Transverse colon (tissue), 4 donors: ENCODE measurements around the gene ANKS1B. TPM values are rescaled to one million over a fixed set of nuclear protein-coding genes. Genes with fewer than 3 reads are reported as not detected.

Experiments used
- DNase-seq: peaks from one replicate; pipeline ENCODE4 v3.0.0-alpha.2; 2019
- H3K27ac ChIP-seq, 4 donors: fragments of 200-600 bp; sonication (generic); 2 replicates each; pipeline ENCODE4 v1.5.1; 2016 to 2018; ENCODE audit warnings: inconsistent platforms in 4 of 4
- H3K27me3 ChIP-seq: fragments of 200-600 bp; sonication (generic); 2 replicates; pipeline ENCODE4 v1.5.1; 2017; ENCODE audit warnings: inconsistent platforms
- H3K36me3 ChIP-seq, 4 donors: fragments of 200-600 bp; sonication (generic); 2 replicates each; pipeline ENCODE4 v1.5.1; 2017 to 2019; ENCODE audit warnings: inconsistent platforms in 4 of 4
- H3K4me1 ChIP-seq, 4 donors: fragments of 200-600 bp; sonication (generic); 2 replicates each; pipeline ENCODE4 v1.5.1; 2017 to 2020; ENCODE audit warnings: inconsistent platforms in 4 of 4
- H3K4me3 ChIP-seq, 4 donors: fragments of 200-600 bp; sonication (generic); 1 replicate in 1 of 4; 2 replicates in 3 of 4; pipeline versions ENCODE4 v1.5.1 to v1.6.1; 2017 to 2019; ENCODE audit warnings: inconsistent platforms in 4 of 4
- H3K9me3 ChIP-seq, 2 donors: fragments of 200-600 bp; sonication (generic); 2 replicates each; pipeline ENCODE4 v1.5.1; 2017 to 2019; ENCODE audit warnings: inconsistent platforms in 2 of 2
- CTCF ChIP-seq, 5 experiments: fragments of 200-600 bp in 3 of 5; fragments of 450-650 bp in 2 of 5; sonication (generic) in 3 of 5; IDR thresholded peaks; 1 replicate in 2 of 5; 2 replicates in 3 of 5; pipeline ENCODE4 v1.5.1; 2016 to 2017; ENCODE audit warnings: antibody characterized with exemption in 5 of 5, inconsistent platforms in 3 of 5, mild to moderate bottlenecking in 2 of 5, moderate library complexity in 1 of 5
- EP300 ChIP-seq: sonication (generic); formaldehyde crosslinking; IDR thresholded peaks from one replicate; pipeline ENCODE4 v1.6.1; 2017; ENCODE audit warnings: antibody characterized with exemption, low read depth
- POLR2A ChIP-seq: fragments of 450-650 bp; IDR thresholded peaks from one replicate; pipeline ENCODE4 v1.6.1; 2016; ENCODE audit warnings: antibody characterized with exemption, mild to moderate bottlenecking, moderate library complexity
- POLR2AphosphoS5 ChIP-seq, 3 donors: sonication (generic); formaldehyde crosslinking; IDR thresholded peaks; one replicate each; pipeline ENCODE4 v1.6.1; 2016; ENCODE audit warnings: antibody characterized with exemption in 3 of 3
- WGBS, 2 donors: methylation state at CpG; one replicate each; pipeline ENCODE4 v1.1.5; 2018; ENCODE audit warnings: low coverage in 1 of 2; 5-methylcytosine and 5-hydroxymethylcytosine counted together
- in situ Hi-C, 4 donors: fragments of 200-750 bp; cut with MboI; loops; one replicate each; pipeline versions ENCODE4 v1.15.0 to v1.15.1; 2017; ENCODE audit warnings: low sequenced_read_pairs in 3 of 4, low pct_ligation_motif_present in 1 of 4, low pct_unique_long_range_greater_than_20kb in 1 of 4
- intact Hi-C: fragments of 100-400 bp; cut with DNase I; formaldehyde crosslinking; loops from one replicate; pipeline ENCODE4 v1.15.1; 2023; ENCODE audit warnings: low total_unique reads
- total RNA-seq, 4 donors: library from RNA; depleted of rRNA; stranded (reverse); fragments of >200 nt; gene quantifications; one replicate each; pipeline ENCODE4 v1.1.0, GENCODE V29; 2016

The ANKS1B gene
- total RNA-seq, 4 donors from 2014 or later, result 1.4 to 6.4 (median 3.5) TPM; not detected in 1

GRCh38 chr12:99619389-99620158 is 365.2 kb downstream of the ANKS1B start:
- TF ChIP-seq EP300, result no peak
- peak in 3 of 5 experiments; percentile 24 to 29 (median 27) for TF ChIP-seq CTCF (IDR thresholded peaks at IDR 0.05)
- no peak for TF ChIP-seq POLR2A
- Histone ChIP-seq H3K4me1 (no peaks in the 10 kb centered on the region), H3K9me3 (peaks cover 11 to 12% of the 10 kb centered on the region in 2 donors), H3K36me3 (no peaks in the 10 kb centered on the region), H3K27ac (no peak overlapping the region), H3K4me3 (no peak overlapping the region), H3K27me3 (no peaks in the 10 kb centered on the region)
- 63% methylated on average over 7 of the region's 7 CpGs; no CpG with 5 or more reads in 1 of the 2 donors for WGBS, 2 donors
- in situ Hi-C loops, result no loop called here
- DNase-seq, result no peak
- intact Hi-C loops, result loop anchor here (5.0 kb wide), 1 partner anchor 1532 kb away; no protein-coding TSS in a partner anchor

GRCh38 chr12:99618657-99619056 is 366.1 kb downstream of the ANKS1B start:
- in situ Hi-C loops (no loop called here), intact Hi-C loops (no loop called here)
- DNase-seq, result no peak
- no peak overlapping the region for H3K27ac ChIP-seq
- no peak overlapping the region for H3K4me3 ChIP-seq
- H3K36me3 ChIP-seq, result no peaks in the 10 kb centered on the region
- TF ChIP-seq CTCF (IDR thresholded peaks at IDR 0.05) (no peak), EP300 (no peak), POLR2AphosphoS5 (IDR thresholded peaks at IDR 0.05) (no peak), POLR2A (no peak)
- WGBS, 2 donors, result 78% methylated on average over 4 of the region's 4 CpGs; no CpG with 5 or more reads in 1 of the 2 donors
- no peaks in the 10 kb centered on the region for H3K4me1 ChIP-seq
- peaks cover 11 to 12% of the 10 kb centered on the region in 2 donors for H3K9me3 ChIP-seq
- H3K27me3 ChIP-seq, result no peaks in the 10 kb centered on the region

GRCh38 chr12:99611599-99611998 is 373.1 kb downstream of the ANKS1B start:
- H3K9me3 ChIP-seq, result peaks cover 0 to 3% of the 10 kb centered on the region in 2 donors
- no peaks in the 10 kb centered on the region for H3K4me1 ChIP-seq
- intact Hi-C loops, result no loop called here
- in situ Hi-C loops, result no loop called here
- H3K4me3 ChIP-seq, result no peak overlapping the region
- no peak for DNase-seq
- WGBS, 2 donors, result 78 to 81% methylated on average over 3 of the region's 3 CpGs
- no peaks in the 10 kb centered on the region for H3K27me3 ChIP-seq
- no peaks in the 10 kb centered on the region for H3K36me3 ChIP-seq
- no peak overlapping the region for H3K27ac ChIP-seq
- TF ChIP-seq CTCF (IDR thresholded peaks at IDR 0.05), result no peak
- no peak for TF ChIP-seq POLR2A
- TF ChIP-seq EP300, result no peak
- TF ChIP-seq POLR2AphosphoS5 (IDR thresholded peaks at IDR 0.05), result no peak

- 59 to 65% methylated on average over 3 of the region's 3 CpGs for WGBS, 2 donors
- Histone ChIP-seq H3K27me3 (no peaks in the 10 kb centered on the region), H3K36me3 (no peaks in the 10 kb centered on the region), H3K4me1 (no peaks in the 10 kb centered on the region), H3K4me3 (no peak overlapping the region), H3K9me3 (peaks cover 0 to under 1% of the 10 kb centered on the region in 2 donors), H3K27ac (no peak overlapping the region)
- intact Hi-C loops (no loop called here), in situ Hi-C loops (no loop called here)
- no peak for DNase-seq
- TF ChIP-seq CTCF (IDR thresholded peaks at IDR 0.05) (no peak), EP300 (no peak)
Observed at GRCh38 chr12:99611117-99611516, 373.6 kb downstream of the ANKS1B start.
